SU-DHL-6 (cell line): ENCODE data around the gene PFDN2.

Experiments
- CTCF ChIP-seq: fragments of 200-600 bp; sonication (generic); IDR thresholded peaks from one replicate; pipeline ENCODE4 v1.5.1; 2017; ENCODE audit warnings: antibody characterized with exemption, mild to moderate bottlenecking, low read length, moderate library complexity; ENCODE audit not compliant: insufficient read depth, poor library complexity, severe bottlenecking
- EZH2phosphoT487 ChIP-seq: fragments of 200-600 bp; sonication (generic), shearing (Covaris generic); conservative IDR thresholded peaks from 2 replicates; pipeline ENCODE4 v1.6.1; 2018; ENCODE audit warnings: mild to moderate bottlenecking, antibody characterized with exemption, low read length, moderate library complexity, mixed read lengths

GRCh38 chr1:161066694-161067093 is 51.1 kb downstream of the PFDN2 start:
- TF ChIP-seq CTCF, result no peak
- TF ChIP-seq EZH2phosphoT487, result no peak
